ENCODE measurements around the gene ALX4. TPM values are rescaled to one million over a fixed set of nuclear protein-coding genes. Genes with fewer than 3 reads are reported as not detected.
A peak's percentile ranks its signal among the peaks of the same experiment; 100 is the strongest.

The ALX4 gene
- total RNA-seq, 2 donors from 2014 or later: not detected

- DNase-seq (no peak), ATAC-seq (replicated peaks in 1 of 2) (no peak)
- Mint-ChIP-seq H3K9me3 (no peaks in the 10 kb centered on the region), H3K27ac (no peak overlapping the region), H3K4me1 (ENCODE audit: low read depth) (peaks cover 26% of the 10 kb centered on the region), H3K4me3 (no peak overlapping the region), H3K36me3 (ENCODE audit: insufficient read depth in 2 of 2) (peaks cover 0 to 2% of the 10 kb centered on the region in 2 donors), H3K27me3 (ENCODE audit: low read depth) (peaks cover 94% of the 10 kb centered on the region)
Observed at GRCh38 chr11:44319170-44319551, 9.2 kb upstream of the ALX4 start.

DNA sequence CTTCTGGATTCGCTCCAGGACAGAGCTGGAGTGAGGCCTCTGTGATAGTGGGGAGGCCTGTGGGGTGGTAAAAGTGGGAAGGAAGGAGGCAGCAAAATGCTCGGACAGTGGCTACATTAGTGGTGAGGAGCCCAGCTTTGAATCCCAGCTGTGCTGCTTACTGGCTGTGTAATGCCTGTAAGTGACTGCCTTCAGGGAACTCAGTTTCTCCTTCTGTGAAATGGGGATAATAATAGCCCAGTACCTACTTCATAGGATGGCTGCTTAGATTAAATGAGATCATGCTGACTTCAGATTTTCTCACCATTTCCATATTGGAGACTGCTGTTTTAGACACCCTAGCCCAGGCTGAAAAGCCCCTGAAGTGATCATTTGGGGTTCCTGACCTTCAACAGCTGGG, 8.4 kb upstream of the ALX4 start:
- DNase-seq (no peak), ATAC-seq (replicated peaks in 1 of 2) (no peak)
- Mint-ChIP-seq H3K27me3 (ENCODE audit: low read depth) (peaks cover 94% of the 10 kb centered on the region), H3K4me3 (no peak overlapping the region), H3K36me3 (ENCODE audit: insufficient read depth in 2 of 2) (peaks cover 0 to 2% of the 10 kb centered on the region in 2 donors), H3K27ac (no peak overlapping the region), H3K9me3 (no peaks in the 10 kb centered on the region), H3K4me1 (ENCODE audit: low read depth) (peaks cover 26% of the 10 kb centered on the region)

DNA sequence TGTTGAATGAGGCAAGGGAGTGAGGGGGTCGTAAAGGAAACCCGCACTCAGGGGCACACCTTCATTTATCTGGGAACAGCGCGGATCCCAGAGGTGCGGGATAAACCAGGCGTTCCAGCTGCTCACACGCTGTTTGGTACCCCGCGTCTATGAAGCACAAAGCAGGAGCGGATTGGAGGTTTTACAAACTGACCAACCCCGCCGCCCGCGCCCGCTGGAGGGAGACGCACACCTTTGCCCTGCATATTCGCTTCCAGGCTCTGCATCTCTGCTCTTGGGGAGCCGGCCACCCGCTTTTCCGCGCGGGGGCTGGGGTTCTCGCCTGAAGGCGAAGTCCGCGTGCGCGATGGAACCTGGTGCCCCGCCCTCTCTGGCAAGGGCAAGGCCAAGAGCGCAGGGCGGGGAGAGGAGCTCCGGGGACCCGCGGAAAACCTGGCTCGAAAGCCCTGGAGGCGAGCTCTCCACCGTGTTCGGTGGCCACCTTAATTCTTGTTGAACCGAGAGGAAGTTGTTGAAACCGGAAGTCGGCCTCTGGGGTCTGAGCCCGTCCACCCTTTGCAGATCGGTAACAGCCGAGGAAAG, 6.8 kb upstream of the ALX4 start:
- Mint-ChIP-seq H3K27ac (no peak overlapping the region), H3K4me1 (ENCODE audit: low read depth) (peaks cover 33% of the 10 kb centered on the region), H3K27me3 (ENCODE audit: low read depth) (peaks cover 96% of the 10 kb centered on the region), H3K4me3 (peak overlapping the region; percentile 51 to 65), H3K9me3 (no peaks in the 10 kb centered on the region), H3K36me3 (ENCODE audit: insufficient read depth in 2 of 2) (peaks cover 0 to 2% of the 10 kb centered on the region in 2 donors)
- ATAC-seq (replicated peaks in 1 of 2) (peak in 1 of 2 donors; percentile 30), DNase-seq (no peak)

- H3K27ac Mint-ChIP-seq: no peak overlapping the region
- ATAC-seq (replicated peaks in 1 of 2): no peak
- peaks cover 0 to 2% of the 10 kb centered on the region in 2 donors for H3K36me3 Mint-ChIP-seq (ENCODE audit: insufficient read depth in 2 of 2)
- peaks cover 96% of the 10 kb centered on the region for H3K27me3 Mint-ChIP-seq (ENCODE audit: low read depth)
- no peak for DNase-seq
- H3K4me1 Mint-ChIP-seq (ENCODE audit: low read depth): peaks cover 33% of the 10 kb centered on the region
- no peaks in the 10 kb centered on the region for H3K9me3 Mint-ChIP-seq
- H3K4me3 Mint-ChIP-seq: peak overlapping the region; percentile 51 to 65
Observed at GRCh38 chr11:44315947-44316658, 6.2 kb upstream of the ALX4 start.

DNA sequence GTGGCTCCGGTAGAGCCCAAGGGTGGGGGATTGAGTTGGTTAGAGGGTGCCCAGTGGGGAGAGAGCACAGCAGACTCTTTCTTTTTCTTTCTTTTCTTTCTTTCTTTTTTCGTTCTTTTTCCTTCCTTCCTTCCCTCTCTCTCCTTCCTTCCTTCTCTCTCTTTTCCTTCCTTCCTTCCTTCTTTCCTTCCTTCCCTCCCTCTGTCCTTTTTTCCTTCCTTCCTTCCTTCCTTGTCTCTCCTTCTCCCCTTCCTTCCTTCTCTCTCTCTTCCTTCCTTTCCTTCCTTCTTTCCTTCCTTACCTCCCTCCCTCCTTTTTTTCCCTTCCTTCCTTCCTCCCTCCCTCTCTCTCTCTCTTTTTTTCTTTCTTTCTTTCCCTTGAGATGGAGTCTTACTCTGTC, 4.8 kb upstream of the ALX4 start:
- Mint-ChIP-seq H3K27ac (no peak overlapping the region), H3K36me3 (ENCODE audit: insufficient read depth in 2 of 2) (no peaks in the 10 kb centered on the region), H3K4me3 (no peak overlapping the region), H3K4me1 (ENCODE audit: low read depth) (peaks cover 23% of the 10 kb centered on the region), H3K27me3 (ENCODE audit: low read depth) (peaks cover 94% of the 10 kb centered on the region), H3K9me3 (no peaks in the 10 kb centered on the region)
- DNase-seq (no peak), ATAC-seq (replicated peaks in 1 of 2) (no peak)

- H3K9me3 Mint-ChIP-seq: no peaks in the 10 kb centered on the region
- ATAC-seq (replicated peaks in 1 of 2): no peak
- H3K4me3 Mint-ChIP-seq: no peak overlapping the region
- no peaks in the 10 kb centered on the region for H3K36me3 Mint-ChIP-seq (ENCODE audit: insufficient read depth in 2 of 2)
- peaks cover 17% of the 10 kb centered on the region for H3K4me1 Mint-ChIP-seq (ENCODE audit: low read depth)
- H3K27me3 Mint-ChIP-seq (ENCODE audit: low read depth): peaks cover 86% of the 10 kb centered on the region
- H3K27ac Mint-ChIP-seq: no peak overlapping the region
- DNase-seq: no peak
Observed at GRCh38 chr11:44313761-44314489, 4.0 kb upstream of the ALX4 start.

DNA sequence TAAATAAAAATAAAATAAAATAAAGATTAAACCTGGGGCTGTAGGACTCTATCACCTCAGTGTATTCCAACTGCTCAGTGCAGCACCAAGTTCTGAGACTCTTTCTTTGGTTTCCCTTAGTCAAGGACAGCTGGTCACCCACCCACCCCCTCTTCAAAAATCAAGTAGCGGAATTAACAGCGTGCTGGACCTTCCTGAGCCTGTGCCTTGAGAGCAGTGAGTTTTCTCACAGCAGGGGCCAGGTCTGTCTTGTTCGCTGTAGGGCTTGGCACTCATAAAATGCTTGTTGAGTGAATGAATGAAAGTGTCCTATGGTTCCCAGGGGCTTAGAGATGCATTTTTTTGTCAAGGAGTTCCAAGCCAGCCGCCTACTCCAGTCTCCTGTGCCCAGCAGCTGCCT, 2.9 kb upstream of the ALX4 start:
- Mint-ChIP-seq H3K36me3 (ENCODE audit: insufficient read depth in 2 of 2) (no peaks in the 10 kb centered on the region), H3K4me3 (no peak overlapping the region)

DNA sequence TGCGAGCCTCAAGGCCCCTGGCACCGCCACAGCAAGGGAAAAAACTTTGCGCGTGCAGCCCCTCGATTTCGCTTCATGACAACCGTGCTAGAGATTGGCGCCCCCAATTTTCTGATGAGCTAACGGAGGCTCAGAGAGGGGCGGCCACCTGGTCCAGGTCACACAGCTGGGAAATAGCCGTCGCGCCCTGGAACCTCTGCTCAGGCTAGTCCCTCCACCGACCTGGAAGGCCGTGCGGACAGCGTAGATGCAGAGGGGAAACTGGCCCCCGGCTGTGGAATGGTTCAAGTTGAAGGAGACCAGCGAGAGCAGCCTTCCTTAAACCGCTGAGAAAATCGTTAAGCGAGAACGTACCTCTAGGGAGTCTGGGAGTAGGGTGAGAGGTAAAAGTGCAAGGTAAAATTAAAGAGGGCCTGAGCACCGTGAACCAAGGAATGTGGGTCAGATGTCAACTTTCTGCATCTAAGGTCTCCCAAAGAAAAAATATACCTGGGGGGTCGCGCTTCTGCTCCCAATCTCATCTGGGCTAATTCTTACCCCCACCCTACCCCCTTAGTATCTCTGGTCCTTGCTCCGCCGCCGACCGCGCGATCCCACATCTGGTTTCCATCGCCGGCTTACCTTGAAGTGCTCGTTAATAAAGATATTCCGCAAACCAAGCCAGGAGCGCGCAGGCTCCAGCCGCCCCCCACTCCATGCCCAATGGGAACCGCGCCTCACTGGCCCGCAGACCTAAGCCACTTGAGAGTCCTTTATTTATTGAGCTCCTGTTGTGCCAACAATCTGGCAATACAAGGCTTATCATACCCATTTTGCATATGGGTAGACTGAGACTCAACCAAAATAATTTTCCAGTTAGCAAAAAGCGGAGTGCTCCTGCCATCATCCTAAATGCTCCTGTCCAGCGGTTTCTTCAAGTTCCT, 1.7 kb upstream of the ALX4 start:
- no peaks in the 10 kb centered on the region for H3K36me3 Mint-ChIP-seq (ENCODE audit: insufficient read depth in 2 of 2)
- H3K4me3 Mint-ChIP-seq: peak overlapping the region in 1 of 2 donors; percentile 43
- H3K27me3 Mint-ChIP-seq (ENCODE audit: low read depth): peaks cover 86% of the 10 kb centered on the region
- H3K9me3 Mint-ChIP-seq: no peaks in the 10 kb centered on the region
- DNase-seq: no peak
- H3K4me1 Mint-ChIP-seq (ENCODE audit: low read depth): peaks cover 17% of the 10 kb centered on the region
- ATAC-seq (replicated peaks in 1 of 2): no peak
- no peak overlapping the region for H3K27ac Mint-ChIP-seq

More for the DNA sequence above, 2.9 kb upstream of the ALX4 start:
- Mint-ChIP-seq H3K27ac (no peak overlapping the region), H3K27me3 (ENCODE audit: low read depth) (peaks cover 86% of the 10 kb centered on the region), H3K9me3 (no peaks in the 10 kb centered on the region), H3K4me1 (ENCODE audit: low read depth) (peaks cover 17% of the 10 kb centered on the region)
- no peak for ATAC-seq (replicated peaks in 1 of 2)
- DNase-seq: no peak

DNA sequence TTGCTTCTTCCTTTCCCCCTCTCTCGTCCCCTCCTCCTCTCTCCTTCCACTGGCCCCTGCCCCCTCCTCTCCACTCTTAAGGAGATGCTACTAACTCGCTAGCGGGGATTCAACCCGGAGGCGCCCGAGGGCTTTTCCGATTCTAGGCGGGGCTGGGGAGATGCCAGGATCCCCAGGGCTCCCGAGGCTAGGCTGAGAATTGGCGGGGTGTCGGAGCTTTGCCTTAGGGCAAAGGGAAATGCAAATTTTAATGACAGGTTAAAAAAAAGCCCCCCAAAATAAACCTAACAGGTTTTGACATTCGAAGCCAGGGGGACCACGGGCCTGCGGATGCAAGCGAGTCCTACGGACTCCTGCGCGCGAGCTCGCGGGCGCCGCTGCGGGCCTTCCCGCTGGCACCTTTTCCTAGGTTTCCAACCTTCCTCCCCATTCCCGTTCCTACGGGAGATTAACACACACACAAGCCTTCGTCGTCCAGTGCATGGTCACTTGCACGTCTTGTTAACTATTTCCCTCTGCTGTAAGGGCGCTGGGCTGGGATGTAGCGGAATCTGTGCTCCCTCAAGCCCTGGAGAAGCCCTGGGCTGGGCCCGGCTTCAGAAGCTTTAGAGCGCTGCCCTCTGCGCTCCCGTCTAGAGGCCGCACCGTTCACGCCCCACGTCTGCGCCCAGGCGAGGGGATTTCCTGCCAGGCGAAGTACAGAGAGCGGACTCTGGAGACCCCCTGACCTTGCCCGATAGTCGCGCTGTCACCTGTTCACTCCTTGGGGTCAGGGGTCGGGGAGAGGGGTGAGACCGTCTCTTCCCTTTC, 729 bp upstream of the ALX4 start:
- Mint-ChIP-seq H3K9me3 (no peaks in the 10 kb centered on the region), H3K4me1 (ENCODE audit: low read depth) (peaks cover 21% of the 10 kb centered on the region), H3K36me3 (ENCODE audit: insufficient read depth in 2 of 2) (no peaks in the 10 kb centered on the region), H3K27me3 (ENCODE audit: low read depth) (peaks cover 90% of the 10 kb centered on the region), H3K27ac (no peak overlapping the region), H3K4me3 (peak overlapping the region; percentile 65 to 71)
- no peak for ATAC-seq (replicated peaks in 1 of 2)
- DNase-seq: no peak

GRCh38 chr11:44310206-44310462, 195 bp upstream of the ALX4 start:
- Mint-ChIP-seq H3K9me3 (no peaks in the 10 kb centered on the region), H3K4me1 (ENCODE audit: low read depth) (peaks cover 21% of the 10 kb centered on the region), H3K4me3 (peak overlapping the region; percentile 65 to 71), H3K27me3 (ENCODE audit: low read depth) (peaks cover 90% of the 10 kb centered on the region), H3K36me3 (ENCODE audit: insufficient read depth in 2 of 2) (no peaks in the 10 kb centered on the region), H3K27ac (no peak overlapping the region)
- ATAC-seq (replicated peaks in 1 of 2): no peak
- DNase-seq: no peak

GRCh38 chr11:44308923-44309477, 939 bp downstream of the ALX4 start:
- H3K36me3 Mint-ChIP-seq (ENCODE audit: insufficient read depth in 2 of 2): no peaks in the 10 kb centered on the region
- no peak for ATAC-seq (replicated peaks in 1 of 2)
- no peak for DNase-seq
- peaks cover 26% of the 10 kb centered on the region for H3K4me1 Mint-ChIP-seq (ENCODE audit: low read depth)
- no peaks in the 10 kb centered on the region for H3K9me3 Mint-ChIP-seq
- H3K27ac Mint-ChIP-seq: no peak overlapping the region
- H3K4me3 Mint-ChIP-seq: peak overlapping the region; percentile 65 to 71
- peaks cover 90% of the 10 kb centered on the region for H3K27me3 Mint-ChIP-seq (ENCODE audit: low read depth)

GRCh38 chr11:44308256-44308922, 1.6 kb downstream of the ALX4 start:
- H3K9me3 Mint-ChIP-seq: no peaks in the 10 kb centered on the region
- peaks cover 90% of the 10 kb centered on the region for H3K27me3 Mint-ChIP-seq (ENCODE audit: low read depth)
- H3K4me3 Mint-ChIP-seq: no peak overlapping the region
- DNase-seq: no peak
- H3K4me1 Mint-ChIP-seq (ENCODE audit: low read depth): peaks cover 31% of the 10 kb centered on the region
- ATAC-seq (replicated peaks in 1 of 2): no peak
- no peaks in the 10 kb centered on the region for H3K36me3 Mint-ChIP-seq (ENCODE audit: insufficient read depth in 2 of 2)
- no peak overlapping the region for H3K27ac Mint-ChIP-seq
